Measurements from ENCODE around the gene TNIK. TPM values are rescaled to one million over a fixed set of nuclear protein-coding genes. Genes with fewer than 3 reads are reported as not detected.
A peak's percentile ranks its signal among the peaks of the same experiment; 100 is the strongest.

Gene TNIK
- total and polyA plus RNA-seq, 12 donors = 9.3 to 51.9 (median 35.1) TPM

DNA sequence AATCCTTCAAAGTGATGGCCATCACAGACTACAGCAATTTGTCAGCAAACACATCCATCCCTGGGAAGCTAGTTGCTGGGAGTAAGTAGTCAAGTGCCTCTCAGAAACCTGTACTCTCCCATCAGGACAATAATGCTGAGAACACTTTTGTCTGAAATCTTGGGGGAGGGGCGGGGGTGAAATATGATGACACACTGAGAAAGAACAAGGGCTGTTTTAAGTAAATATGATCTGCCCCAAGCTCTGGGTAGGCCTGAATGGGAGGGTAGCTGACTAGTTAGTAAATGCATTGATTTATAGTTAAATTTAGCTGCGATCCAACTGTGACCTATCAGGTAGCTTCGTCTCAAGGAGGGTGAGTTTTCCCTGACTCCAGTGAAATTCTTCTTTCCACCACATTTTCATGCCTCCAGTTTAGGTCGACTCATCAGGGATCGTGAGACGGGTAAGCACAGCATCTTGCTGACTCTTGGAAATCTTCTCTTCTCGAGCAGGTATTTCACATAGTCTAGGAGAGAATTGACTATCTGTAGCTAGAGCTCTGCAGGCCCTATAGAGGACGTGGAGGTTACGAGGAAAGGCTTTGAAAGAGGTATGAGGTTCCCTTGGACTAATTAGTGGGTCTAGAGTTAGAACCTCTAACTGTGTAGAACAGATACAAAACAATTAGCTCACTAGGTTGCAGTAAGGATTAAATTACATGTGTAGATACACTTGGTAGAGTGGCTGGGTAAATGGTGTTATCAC is 220.3 kb downstream of the TNIK start:
- 92 to 93% methylated on average over 9 of the region's 9 CpGs for WGBS, 2 donors

GRCh38 chr3:171237009-171237385 is 223.2 kb downstream of the TNIK start:
- Histone ChIP-seq H3K27me3 (no peaks in the 10 kb centered on the region), H3K27ac (no peak overlapping the region), H3K9me3 (peaks cover 0 to 5% (median 0%) of the 10 kb centered on the region in 11 donors), H3K4me3 (no peak overlapping the region), H3K4me1 (peaks cover 0 to 19% (median 7%) of the 10 kb centered on the region in 9 donors), H3K36me3 (no peaks in the 10 kb centered on the region)
- intact Hi-C loops (cut with DNase I) = no loop called here
- no peak for TF ChIP-seq CTCF (IDR thresholded peaks at IDR 0.05)
- 84 to 95% methylated on average over 2 of the region's 2 CpGs for whole genome bisulfite sequencing, 2 donors
- DNase-seq (no peak), ATAC-seq (no peak)

More for the DNA sequence above, 220.3 kb downstream of the TNIK start:
- Histone ChIP-seq H3K4me1 (peaks cover 0 to 11% (median 7%) of the 10 kb centered on the region in 9 donors), H3K4me3 (no peak overlapping the region), H3K27me3 (no peaks in the 10 kb centered on the region), H3K9me3 (peaks cover 0 to 5% (median 0%) of the 10 kb centered on the region in 11 donors), H3K27ac (no peak overlapping the region), H3K36me3 (no peaks in the 10 kb centered on the region)
- intact Hi-C loops (cut with DNase I) = no loop called here
- TF ChIP-seq CTCF (IDR thresholded peaks at IDR 0.05) = no peak
- ATAC-seq (no peak), DNase-seq (no peak)

DNA sequence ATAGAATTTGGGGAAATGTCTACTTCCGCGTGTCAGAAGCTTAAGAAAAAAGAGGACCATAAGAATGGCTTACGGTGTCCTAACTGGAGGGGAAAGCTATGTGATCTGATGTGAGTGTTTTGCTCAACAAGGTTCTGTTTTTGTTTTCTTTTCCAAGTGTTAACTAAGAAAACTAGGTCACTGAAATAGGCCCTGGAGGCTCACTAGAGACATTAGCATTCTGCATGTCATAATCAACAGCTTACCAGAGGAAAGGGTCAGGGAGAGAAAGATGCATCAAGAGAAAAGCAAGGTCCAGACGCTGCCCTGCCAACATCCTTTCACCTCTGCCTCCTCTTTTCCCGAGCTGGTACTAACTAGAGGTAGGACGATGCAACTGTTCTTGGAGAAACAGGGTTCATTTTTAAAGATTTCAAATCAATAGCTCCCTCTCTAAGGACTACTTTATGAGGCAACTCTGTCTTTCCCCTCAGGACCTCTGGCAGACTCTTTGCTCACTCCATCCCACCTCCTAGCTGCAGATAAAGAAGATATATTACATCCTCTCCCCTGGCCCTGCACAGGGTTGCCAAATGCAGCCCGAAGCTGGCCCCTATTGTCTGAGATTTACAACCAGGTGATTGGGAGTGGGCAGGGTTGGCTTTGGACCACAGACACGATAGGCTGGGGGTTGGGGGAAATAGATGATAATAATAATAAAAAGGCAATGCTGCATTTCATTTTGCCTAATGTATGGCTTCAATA is 223.8 kb downstream of the TNIK start:
- no peaks in the 10 kb centered on the region for H3K27me3 ChIP-seq
- H3K9me3 ChIP-seq = peaks cover 0 to 3% (median 0%) of the 10 kb centered on the region in 11 donors
- 57 to 72% methylated on average over 8 of the region's 8 CpGs for WGBS, 2 donors
- no peak overlapping the region for H3K4me3 ChIP-seq
- no peak for TF ChIP-seq CTCF (IDR thresholded peaks at IDR 0.05)
- peaks cover 0 to 19% (median 7%) of the 10 kb centered on the region in 9 donors for H3K4me1 ChIP-seq
- no peak overlapping the region for H3K27ac ChIP-seq
- no peaks in the 10 kb centered on the region for H3K36me3 ChIP-seq
- ATAC-seq (peak in 2 of 8 donors; percentile 35 to 38), DNase-seq (no peak)
- intact Hi-C loops (cut with DNase I) = no loop called here

GRCh38 chr3:171234298-171235010 is 225.8 kb downstream of the TNIK start:
- Histone ChIP-seq H3K27ac (no peak overlapping the region), H3K9me3 (no peaks in the 10 kb centered on the region), H3K4me1 (peaks cover 0 to 31% (median 12%) of the 10 kb centered on the region in 9 donors), H3K4me3 (no peak overlapping the region), H3K36me3 (no peaks in the 10 kb centered on the region), H3K27me3 (no peaks in the 10 kb centered on the region)
- ATAC-seq (peak in 6 of 8 donors; percentile 29 to 81 (median 56)), DNase-seq (peak in 1 of 2 donors; percentile 16)
- intact Hi-C loops (cut with DNase I) = no loop called here
- WGBS, 2 donors = 62 to 69% methylated on average over 8 of the region's 8 CpGs
- TF ChIP-seq CTCF (IDR thresholded peaks at IDR 0.05) = no peak
